ENCODE results near the gene DMBT1.
"Not testable (repeated sequence)": the region's sequence is repeated elsewhere in the genome, so short reads cannot be mapped to it uniquely, and the experiment has no call there.

Gene DMBT1

GRCh38 chr10:122587098-122587760 lies 26.7 kb downstream of the DMBT1 start:
- no peak for ATAC-seq

- no peak for ATAC-seq
These were observed 27.8 kb downstream of the DMBT1 start for GRCh38 chr10:122588381-122588780.

- ATAC-seq, result no peak
These were observed 29.6 kb downstream of the DMBT1 start for GRCh38 chr10:122590153-122590552.

- ATAC-seq, result no peak
These were observed 31.2 kb downstream of the DMBT1 start for GRCh38 chr10:122591736-122592135.

- no peak for ATAC-seq
These were observed 31.6 kb downstream of the DMBT1 start for GRCh38 chr10:122592161-122592560.

- ATAC-seq, result no peak
These were observed 57.1 kb downstream of the DMBT1 start for GRCh38 chr10:122617476-122618270.

GRCh38 chr10:122618461-122619165 lies 58.1 kb downstream of the DMBT1 start:
- no peak for ATAC-seq

GRCh38 chr10:122620961-122621360 lies 60.4 kb downstream of the DMBT1 start:
- not testable (repeated sequence) for ATAC-seq

- no peak for ATAC-seq
These were observed 64.0 kb downstream of the DMBT1 start for GRCh38 chr10:122624546-122624945.

GRCh38 chr10:122630526-122630925 lies 70.0 kb downstream of the DMBT1 start:
- ATAC-seq, result no peak

- no peak for ATAC-seq
These were observed 71.5 kb downstream of the DMBT1 start for GRCh38 chr10:122632031-122632430.

GRCh38 chr10:122632576-122632975 lies 72.0 kb downstream of the DMBT1 start:
- no peak for ATAC-seq

GRCh38 chr10:122636953-122637352 lies 76.4 kb downstream of the DMBT1 start:
- ATAC-seq, result no peak

- no peak for ATAC-seq
These were observed 76.8 kb downstream of the DMBT1 start for GRCh38 chr10:122637376-122637775.

GRCh38 chr10:122638106-122638505 lies 77.6 kb downstream of the DMBT1 start:
- ATAC-seq, result no peak

- no peak for ATAC-seq
These were observed 79.2 kb downstream of the DMBT1 start for GRCh38 chr10:122639801-122640200.

GRCh38 chr10:122640921-122641320 lies 80.4 kb downstream of the DMBT1 start:
- ATAC-seq, result no peak

GRCh38 chr10:122642726-122643605 lies 82.4 kb downstream of the DMBT1 start:
- ATAC-seq, result no peak

- ATAC-seq, result no peak
These were observed 83.5 kb downstream of the DMBT1 start for GRCh38 chr10:122643931-122644534.

GRCh38 chr10:122646511-122647382 lies 86.2 kb downstream of the DMBT1 start:
- no peak for ATAC-seq

GRCh38 chr10:122647383-122647968 lies 86.9 kb downstream of the DMBT1 start:
- ATAC-seq, result no peak

All from activated CD4-positive, CD25-positive, alpha-beta regulatory T cell treated with anti-CD3 and anti-CD28 coated beads, Interleukin-2, amount 50 U/mL, for 24 hours (primary cell).